K562 treated with DMSO at 1 percent for 12 hours (cell line): Measurements from ENCODE around the gene KCNV2. TPM values are rescaled to one million over a fixed set of nuclear protein-coding genes. Genes with fewer than 3 reads are reported as not detected.

ENCODE experiments used
- total RNA-seq: library from RNA; unstranded; fragments of 300-600 nt; gene quantifications from 2 replicates; pipeline ENCODE4 v1.2.3, GENCODE V29; 2022; ENCODE audit not compliant: insufficient read depth

KCNV2 gene
- total RNA-seq = not detected in 2 replicates

DNA sequence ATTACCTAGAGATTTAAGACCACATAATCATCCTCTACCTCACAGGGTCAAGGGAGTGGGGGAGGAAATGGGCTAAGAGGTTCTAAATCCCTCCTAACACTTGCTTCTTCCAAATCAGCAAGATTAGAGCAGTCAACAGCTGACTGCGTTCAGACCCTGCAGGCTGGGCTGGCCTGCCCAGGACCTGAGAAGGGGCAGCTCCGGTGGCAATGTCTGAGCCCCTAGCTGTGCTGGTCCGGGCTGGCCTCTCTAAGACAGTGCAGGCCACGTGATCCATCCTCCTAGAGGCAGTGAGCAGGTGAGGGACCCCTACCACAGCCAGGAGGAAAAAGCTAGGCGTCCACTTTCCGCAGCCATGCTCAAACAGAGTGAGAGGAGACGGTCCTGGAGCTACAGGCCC lies at the start of gene KCNV2:
Gene KCNV2, plus strand, starts transcription at position 126 of the 400 bp plus-strand sequence. Its CDS starts 230 bp downstream, at position 356.

Other genes starting within 250 kb of the KCNV2 start
- gene VLDLR, start 95.7 kb upstream of the KCNV2 start, total RNA-seq = 0.32 and 1.5 TPM in 2 replicates
- 5.1 and 7.8 TPM in 2 replicates for gene PUM3, start 126.6 kb downstream of the KCNV2 start, total RNA-seq